K562 (cell line): ENCODE results near the gene TAS2R16. TPM values are rescaled to one million over a fixed set of nuclear protein-coding genes. Genes with fewer than 3 reads are reported as not detected.

Experiments used
- ATAC-seq: fragments of 200-7000 bp; cut with Tn5 transposase; 3 replicates; pipeline ENCODE4 v1.9.1; 2020; ENCODE audit warnings: moderate library complexity
- BruUV-seq: library from RNA; stranded (reverse); fragments of 400-500 nt; replicated peaks from 2 replicates; lab custom pipeline; 2021; lab: Mats Ljungman, UMichigan
- CTCF ChIA-PET: fragments of 300-600 bp; formaldehyde crosslinking; extraction: SDS; loops from one replicate; lab custom pipeline; 2021; ENCODE audit warnings: low intra/inter-chr PET ratio; lab: Yijun Ruan, JAX
- POLR2A ChIA-PET: fragments of 300-600, 350-650 bp; sonication (Branson Sonifier 250); formaldehyde crosslinking; extraction: SDS; loops from one replicate; lab custom pipeline; 2021; ENCODE audit warnings: antibody characterized with exemption, inconsistent platforms; lab: Yijun Ruan, JAX
- DNase-seq, 4 experiments: peaks; one replicate each; pipeline versions ENCODE4 v3.0.0 to v3.0.0-alpha.2; 2011 to 2018; ENCODE audit warnings: low spot score in 3 of 4, mixed read lengths in 3 of 4; ENCODE audit errors: extremely low read depth in 1 of 4
- FAIRE-seq: peaks from 2 replicates; lab custom pipeline; 2011; peaks lifted over from hg19 to GRCh38; lab: Jason Lieb, UNC
- H2AFZ ChIP-seq: 2 replicates; pipeline ENCODE4 v1.6.0; 2011; ENCODE audit warnings: low read depth, low read length, control low read depth, inconsistent platforms
- H3K27ac ChIP-seq: fragments of 200-600 bp; 3 replicates; pipeline ENCODE4 v1.8.0; 2011; ENCODE audit warnings: low read depth, mild to moderate bottlenecking, control low read depth, inconsistent platforms, low read length, moderate library complexity, mixed read lengths; ENCODE audit errors: extremely low read depth
- H3K27me3 ChIP-seq, 2 experiments: fragments of 300-600 bp in 1 of 2; 2 replicates in 1 of 2; 3 replicates in 1 of 2; pipeline versions ENCODE4 v1.6.0 to v1.8.0; 2011; ENCODE audit warnings: inconsistent platforms in 2 of 2, low read length in 2 of 2, mild to moderate bottlenecking in 1 of 2, mixed read lengths in 1 of 2, moderate library complexity in 1 of 2; ENCODE audit not compliant: control insufficient read depth in 2 of 2, insufficient read depth in 2 of 2
- H3K36me3 ChIP-seq: fragments of 300-600 bp; 3 replicates; pipeline ENCODE4 v1.8.0; 2011; ENCODE audit warnings: mild to moderate bottlenecking, low read length, inconsistent platforms; ENCODE audit not compliant: control insufficient read depth, insufficient read depth
- H3K4me1 ChIP-seq, 2 experiments: fragments of 200-600 bp in 1 of 2; replicated peaks in 1 of 2; 2 replicates in 1 of 2; 3 replicates in 1 of 2; pipeline versions ENCODE4 v1.5.1 to v1.8.0; 2011; ENCODE audit warnings: inconsistent platforms in 2 of 2, low read length in 2 of 2, mild to moderate bottlenecking in 1 of 2, mixed read lengths in 1 of 2, moderate library complexity in 1 of 2; ENCODE audit not compliant: control insufficient read depth in 2 of 2, insufficient read depth in 2 of 2
- H3K4me2 ChIP-seq: 2 replicates; pipeline ENCODE4 v1.6.1; 2011; ENCODE audit warnings: low read length, control low read depth, inconsistent platforms, mixed read lengths; ENCODE audit not compliant: insufficient read depth
- H3K4me3 ChIP-seq: fragments of 200-600 bp; sonication (generic), shearing (Covaris generic); 2 replicates; pipeline ENCODE4 v1.5.1; 2016; ENCODE audit warnings: control low read depth, inconsistent platforms
- H3K79me2 ChIP-seq: fragments of 200-600 bp; 3 replicates; pipeline ENCODE4 v1.8.0; 2011; ENCODE audit warnings: low read length, inconsistent platforms; ENCODE audit not compliant: control insufficient read depth, insufficient read depth
- H3K9ac ChIP-seq, 2 experiments: 2 replicates each; pipeline versions ENCODE4 v1.6.0 to v1.6.1; 2011; ENCODE audit warnings: low read depth in 2 of 2, low read length in 2 of 2, control low read depth in 1 of 2, inconsistent platforms in 1 of 2, mild to moderate bottlenecking in 1 of 2, mixed read lengths in 1 of 2; ENCODE audit not compliant: insufficient read depth in 1 of 2
- H3K9me1 ChIP-seq: one replicate; pipeline ENCODE4 v1.6.0; 2011; ENCODE audit warnings: inconsistent platforms, mild to moderate bottlenecking, low read length, moderate library complexity; ENCODE audit not compliant: control insufficient read depth, insufficient read depth
- H3K9me3 ChIP-seq: replicated peaks from 2 replicates; pipeline ENCODE4 v1.5.1; 2011; ENCODE audit warnings: low read depth, low read length, inconsistent platforms; ENCODE audit not compliant: control insufficient read depth, insufficient read depth
- H4K20me1 ChIP-seq: replicated peaks from 2 replicates; pipeline ENCODE4 v1.6.1; 2011; ENCODE audit warnings: low read length, inconsistent platforms, mixed read lengths; ENCODE audit not compliant: control insufficient read depth, insufficient read depth
- ARID3A ChIP-seq: IDR thresholded peaks from 2 replicates; pipeline ENCODE4 v1.6.1; 2012; ENCODE audit warnings: low read depth, low read length, improper control_type of control experiment, borderline replicate concordance
- BRF2 ChIP-seq: IDR thresholded peaks from 3 replicates; pipeline ENCODE4 v1.6.1; 2011; ENCODE audit warnings: borderline replicate concordance, mild to moderate bottlenecking; ENCODE audit not compliant: insufficient read length, insufficient read depth
- DNMT1 ChIP-seq: fragments of 450-650 bp; IDR thresholded peaks from 2 replicates; pipeline ENCODE4 v1.6.1; 2016; ENCODE audit warnings: antibody characterized with exemption, mild to moderate bottlenecking
- MAZ ChIP-seq, 2 experiments: fragments of 450-650 bp in 1 of 2; sonication (generic) in 1 of 2; formaldehyde crosslinking; IDR thresholded peaks in 1 of 2; conservative IDR thresholded peaks in 1 of 2; 2 replicates each; pipeline versions ENCODE4 v1.4.0 to v1.5.0; 2020; ENCODE audit warnings: mild to moderate bottlenecking in 1 of 2, missing genetic modification reagents in 1 of 2
- NKRF ChIP-seq: fragments of 450-650 bp; IDR thresholded peaks from 2 replicates; pipeline ENCODE4 v1.6.1; 2016; ENCODE audit warnings: borderline replicate concordance
- ZNF511 ChIP-seq: sonication (generic); formaldehyde crosslinking; IDR thresholded peaks from 2 replicates; pipeline ENCODE4 v1.8.0; 2022; ENCODE audit warnings: mild to moderate bottlenecking, missing genetic modification reagents
- ZNF518B ChIP-seq: fragments of 250-450 bp; sonication (Bioruptor Pico); IDR thresholded peaks from 2 replicates; pipeline ENCODE4 v1.5.0; 2021; ENCODE audit warnings: mild to moderate bottlenecking, moderate library complexity
- ZNF785 ChIP-seq: fragments of 250-450 bp; sonication (Bioruptor Pico); IDR thresholded peaks from 2 replicates; pipeline ENCODE4 v1.4.0; 2020; ENCODE audit warnings: mild to moderate bottlenecking
- ZZZ3 ChIP-seq: fragments of 450-650 bp; IDR thresholded peaks from 2 replicates; pipeline ENCODE4 v1.6.1; 2016; ENCODE audit warnings: antibody characterized with exemption, mild to moderate bottlenecking, moderate library complexity
- WGBS: fragments of 100-300 bp; shearing (Covaris generic); methylation state at CpG from one replicate; pipeline ENCODE4 v1.1.6; 2016; ENCODE audit warnings: low coverage, mixed read lengths; ENCODE audit not compliant: insufficient coverage; ENCODE audit errors: missing lambda C conversion rate; 5-methylcytosine and 5-hydroxymethylcytosine counted together
- in situ Hi-C: fragments of 300-500 bp; cut with MboI; formaldehyde crosslinking; loops from 4 replicates; pipeline ENCODE4 v1.15.0; 2018; ENCODE audit warnings: inconsistent platforms, mixed read lengths
- intact Hi-C: fragments of 100-400 bp; cut with micrococcal nuclease; formaldehyde crosslinking; loops from 2 replicates; pipeline ENCODE4 v1.14.2; 2022
- polyA plus RNA-seq, 8 experiments: library from polyadenylated mRNA; depleted of rRNA in 4 of 8; stranded (reverse) in 5 of 8; unstranded in 3 of 8; fragments of >200 nt; fragmentation: Nextera tagmentation in 2 of 8; fragmentation: Illumina TruSeq in 1 of 8; extraction: Ambion mirVana in 2 of 8; extraction: Trizol in 1 of 8; gene quantifications; 2 replicates each; pipeline versions ENCODE4 v1.2.1 to v1.2.3, GENCODE V29; 2011 to 2014; ENCODE audit warnings: inconsistent platforms in 1 of 8, missing spikeins in 1 of 8
- total RNA-seq, 7 experiments: library from RNA; depleted of rRNA in 6 of 7; stranded (reverse); fragments of >200 nt in 6 of 7; fragmentation: Illumina TruSeq in 2 of 7; extraction: Trizol in 2 of 7; gene quantifications; 2 replicates each; pipeline versions ENCODE4 v1.2.1 to v1.2.3, GENCODE V29; 2011 to 2021; ENCODE audit warnings: low replicate concordance in 1 of 7

Gene TAS2R16
- total and polyA plus RNA-seq, 9 of the 15 experiments (the other 6 are each of a cell fraction or from before 2014, with no cell fraction given), result not detected

GRCh38 chr7:123003539-123004126 is 8.1 kb upstream of the TAS2R16 start:
- no TSS peak for BruUV-seq
- in situ Hi-C loops, result no loop called here

More at GRCh38 chr7:123003539-123004126, 8.1 kb upstream of the TAS2R16 start:
- Histone ChIP-seq H4K20me1 (no peaks in the 10 kb centered on the region), H3K9me3 (no peaks in the 10 kb centered on the region), H2AFZ (no peak overlapping the region), H3K9me1 (no peaks in the 10 kb centered on the region), H3K36me3 (no peaks in the 10 kb centered on the region), H3K4me1 (no peaks in the 10 kb centered on the region), H3K79me2 (no peaks in the 10 kb centered on the region), H3K9ac (no peak overlapping the region), H3K4me2 (no peak overlapping the region), H3K27ac (no peak overlapping the region), H3K27me3 (no peaks in the 10 kb centered on the region), H3K4me3 (no peak overlapping the region)
- WGBS, result 2% methylated on average over 5 of the region's 5 CpGs
- FAIRE-seq, result no peak
- intact Hi-C loops, result no loop called here
- no peak for DNase-seq
- CTCF ChIA-PET, result no interaction called here
- ATAC-seq, result no peak
- TF ChIP-seq ARID3A, result no peak
- TF ChIP-seq ZNF518B (CRISPR knock-in tag), result no peak
- TF ChIP-seq ZNF785 (CRISPR knock-in tag), result no peak
- no peak for TF ChIP-seq ZZZ3
- no peak for TF ChIP-seq NKRF
- no peak for TF ChIP-seq MAZ (CRISPR knock-in tag; conservative IDR thresholded peaks at IDR 0.05 in 1 of 2, IDR thresholded peaks at IDR 0.05 in 1 of 2)
- TF ChIP-seq BRF2, result no peak
- no peak for TF ChIP-seq DNMT1
- no peak for TF ChIP-seq ZNF511 (CRISPR knock-in tag)
- POLR2A ChIA-PET, result no interaction called here
